ENCODE data around the gene IP6K1.

Gene IP6K1

GRCh38 chr3:49721896-49722781, 64.2 kb downstream of the IP6K1 start:
- CTCF ChIA-PET = interaction anchor here (1.0 to 1.9 kb wide), 3 partner anchors 10 to 117 kb away, joined by 3 to 9 read pairs (median 7); no protein-coding TSS in a partner anchor
- POLR2A ChIA-PET = interaction anchor here (0.6 kb wide), 1 partner anchor 53 kb away, joined by 3 read pairs; no protein-coding TSS in a partner anchor
- H3K4me1 ChIP-seq (ENCODE audit: control extremely low read depth in 1 of 4, control insufficient read depth in 4 of 4, insufficient read depth in 4 of 4, low read length in 3 of 4) = peaks cover 0 to 49% (median 33%) of the 10 kb centered on the region in 4 experiments

GRCh38 chr3:49721596-49721895, 64.8 kb downstream of the IP6K1 start:
- CTCF ChIA-PET = interaction anchor here (0.6 to 3.2 kb wide), 6 partner anchors 9 to 117 kb away, joined by 3 to 11 read pairs (median 5); no protein-coding TSS in a partner anchor
- Histone ChIP-seq H3K4me1 (ENCODE audit: control extremely low read depth in 1 of 4, control insufficient read depth in 4 of 4, insufficient read depth in 4 of 4, low read length in 3 of 4) (peaks cover 0 to 49% (median 33%) of the 10 kb centered on the region in 4 experiments), H3K9me3 (ENCODE audit: control extremely low read depth in 1 of 5, control insufficient read depth in 4 of 5, insufficient read depth in 2 of 5, low read depth in 1 of 5, low read length in 4 of 5) (no peaks in the 10 kb centered on the region), H3K27ac (ENCODE audit: insufficient read depth in 1 of 2, low read depth in 1 of 2, low read length in 2 of 2, poor library complexity in 1 of 2, severe bottlenecking in 2 of 2) (no peak overlapping the region), H3K36me3 (ENCODE audit: control insufficient read depth in 4 of 4, insufficient read depth in 4 of 4, low read length in 3 of 4) (peaks cover 0 to 51% (median 27%) of the 10 kb centered on the region in 4 experiments), H3K27me3 (replicated peaks in 2 of 5; ENCODE audit: control insufficient read depth in 4 of 5, insufficient read depth in 5 of 5, low read length in 4 of 5) (no peaks in the 10 kb centered on the region), H3K4me3 (ENCODE audit: control insufficient read depth in 1 of 7, extremely low read depth in 1 of 7, insufficient read depth in 4 of 7, low read depth in 2 of 7, low read length in 6 of 7) (no peak overlapping the region)
- POLR2A ChIA-PET = no interaction called here
- 96% methylated on average over 9 of the region's 9 CpGs for WGBS (ENCODE audit: insufficient coverage)
- DNase-seq = no peak

More at GRCh38 chr3:49721896-49722781, 64.2 kb downstream of the IP6K1 start:
- Histone ChIP-seq H3K27me3 (replicated peaks in 2 of 5; ENCODE audit: control insufficient read depth in 4 of 5, insufficient read depth in 5 of 5, low read length in 4 of 5) (no peaks in the 10 kb centered on the region), H3K4me3 (ENCODE audit: control insufficient read depth in 1 of 7, extremely low read depth in 1 of 7, insufficient read depth in 4 of 7, low read depth in 2 of 7, low read length in 6 of 7) (no peak overlapping the region), H3K36me3 (ENCODE audit: control insufficient read depth in 4 of 4, insufficient read depth in 4 of 4, low read length in 3 of 4) (peaks cover 0 to 54% (median 29%) of the 10 kb centered on the region in 4 experiments), H3K27ac (ENCODE audit: insufficient read depth in 1 of 2, low read depth in 1 of 2, low read length in 2 of 2, poor library complexity in 1 of 2, severe bottlenecking in 2 of 2) (no peak overlapping the region), H3K9me3 (ENCODE audit: control extremely low read depth in 1 of 5, control insufficient read depth in 4 of 5, insufficient read depth in 2 of 5, low read depth in 1 of 5, low read length in 4 of 5) (no peaks in the 10 kb centered on the region)
- 99% methylated on average over 22 of the region's 26 CpGs for WGBS (ENCODE audit: insufficient coverage)
- DNase-seq = no peak

GRCh38 chr3:49720855-49721595, 65.3 kb downstream of the IP6K1 start:
- Histone ChIP-seq H3K36me3 (ENCODE audit: control insufficient read depth in 4 of 4, insufficient read depth in 4 of 4, low read length in 3 of 4) (peaks cover under 1 to 51% (median 27%) of the 10 kb centered on the region in 4 experiments), H3K9me3 (ENCODE audit: control extremely low read depth in 1 of 5, control insufficient read depth in 4 of 5, insufficient read depth in 2 of 5, low read depth in 1 of 5, low read length in 4 of 5) (no peaks in the 10 kb centered on the region), H3K27me3 (replicated peaks in 2 of 5; ENCODE audit: control insufficient read depth in 4 of 5, insufficient read depth in 5 of 5, low read length in 4 of 5) (no peaks in the 10 kb centered on the region), H3K27ac (ENCODE audit: insufficient read depth in 1 of 2, low read depth in 1 of 2, low read length in 2 of 2, poor library complexity in 1 of 2, severe bottlenecking in 2 of 2) (no peak overlapping the region), H3K4me3 (ENCODE audit: control insufficient read depth in 1 of 7, extremely low read depth in 1 of 7, insufficient read depth in 4 of 7, low read depth in 2 of 7, low read length in 6 of 7) (no peak overlapping the region), H3K4me1 (ENCODE audit: control extremely low read depth in 1 of 4, control insufficient read depth in 4 of 4, insufficient read depth in 4 of 4, low read length in 3 of 4) (peaks cover 0 to 49% (median 33%) of the 10 kb centered on the region in 4 experiments)
- DNase-seq = no peak
- WGBS (ENCODE audit: insufficient coverage) = 90% methylated on average over 1 of the region's 4 CpGs
- POLR2A ChIA-PET = interaction anchor here (1.3 kb wide), 1 partner anchor 9 kb away, joined by 4 read pairs; no protein-coding TSS in a partner anchor
- CTCF ChIA-PET = interaction anchor here (0.6 to 3.2 kb wide), 10 partner anchors 8 to 177 kb away, joined by 3 to 11 read pairs (median 5); partner anchors contain the start of gene INKA1

- POLR2A ChIA-PET = no interaction called here
- peaks cover 5 to 52% (median 31%) of the 10 kb centered on the region in 4 experiments for H3K36me3 ChIP-seq (ENCODE audit: control insufficient read depth in 4 of 4, insufficient read depth in 4 of 4, low read length in 3 of 4)
- whole genome bisulfite sequencing (ENCODE audit: insufficient coverage) = under 1% methylated on average over 50 of the region's 50 CpGs
- peaks cover 0 to 39% (median 26%) of the 10 kb centered on the region in 4 experiments for H3K4me1 ChIP-seq (ENCODE audit: control extremely low read depth in 1 of 4, control insufficient read depth in 4 of 4, insufficient read depth in 4 of 4, low read length in 3 of 4)
- CTCF ChIA-PET = interaction anchor here (0.7 to 3.2 kb wide), 10 partner anchors 10 to 371 kb away, joined by 3 to 18 read pairs (median 4); partner anchors contain the start of gene UBA7
- peak within 1 kb of the TSS; percentile 45 to 94 (median 78) for H3K4me3 ChIP-seq (ENCODE audit: control insufficient read depth in 1 of 7, extremely low read depth in 1 of 7, insufficient read depth in 4 of 7, low read depth in 2 of 7, low read length in 6 of 7)
- peak; percentile 90 to 94 (median 92) for DNase-seq
- H3K27me3 ChIP-seq (replicated peaks in 2 of 5; ENCODE audit: control insufficient read depth in 4 of 5, insufficient read depth in 5 of 5, low read length in 4 of 5) = no peaks in the 10 kb centered on the region
- no peak within 1 kb of the TSS for H3K27ac ChIP-seq (ENCODE audit: insufficient read depth in 1 of 2, low read depth in 1 of 2, low read length in 2 of 2, poor library complexity in 1 of 2, severe bottlenecking in 2 of 2)
- H3K9me3 ChIP-seq (ENCODE audit: control extremely low read depth in 1 of 5, control insufficient read depth in 4 of 5, insufficient read depth in 2 of 5, low read depth in 1 of 5, low read length in 4 of 5) = no peaks in the 10 kb centered on the region
Measured at GRCh38 chr3:49719214-49719884, 67.0 kb downstream of the IP6K1 start, which contains the start of gene AMIGO3. Gene AMIGO3 (minus strand): TSS chr3:49719684. CDS start chr3:49719465, 219 bp downstream.

- CTCF ChIA-PET = interaction anchor here (0.7 to 3.2 kb wide), 7 partner anchors 11 to 371 kb away, joined by 3 to 18 read pairs (median 6); no protein-coding TSS in a partner anchor
- Histone ChIP-seq H3K9me3 (ENCODE audit: control extremely low read depth in 1 of 5, control insufficient read depth in 4 of 5, insufficient read depth in 2 of 5, low read depth in 1 of 5, low read length in 4 of 5) (no peaks in the 10 kb centered on the region), H3K27ac (ENCODE audit: insufficient read depth in 1 of 2, low read depth in 1 of 2, low read length in 2 of 2, poor library complexity in 1 of 2, severe bottlenecking in 2 of 2) (no peak overlapping the region), H3K4me1 (ENCODE audit: control extremely low read depth in 1 of 4, control insufficient read depth in 4 of 4, insufficient read depth in 4 of 4, low read length in 3 of 4) (peaks cover 0 to 41% (median 25%) of the 10 kb centered on the region in 4 experiments), H3K4me3 (ENCODE audit: control insufficient read depth in 1 of 7, extremely low read depth in 1 of 7, insufficient read depth in 4 of 7, low read depth in 2 of 7, low read length in 6 of 7) (peak overlapping the region; percentile 45 to 94 (median 78)), H3K36me3 (ENCODE audit: control insufficient read depth in 4 of 4, insufficient read depth in 4 of 4, low read length in 3 of 4) (peaks cover 5 to 54% (median 34%) of the 10 kb centered on the region in 4 experiments), H3K27me3 (replicated peaks in 2 of 5; ENCODE audit: control insufficient read depth in 4 of 5, insufficient read depth in 5 of 5, low read length in 4 of 5) (no peaks in the 10 kb centered on the region)
- POLR2A ChIA-PET = interaction anchor here (0.9 kb wide), 1 partner anchor 711 kb away, joined by 5 read pairs; no protein-coding TSS in a partner anchor
- WGBS (ENCODE audit: insufficient coverage) = 18% methylated on average over 25 of the region's 33 CpGs
- DNase-seq = no peak
Measured at GRCh38 chr3:49718858-49719213, 67.5 kb downstream of the IP6K1 start.
